ENCODE results near the gene MRPL58. TPM values are rescaled to one million over a fixed set of nuclear protein-coding genes. Genes with fewer than 3 reads are reported as not detected.
A peak's percentile ranks its signal among the peaks of the same experiment; 100 is the strongest.

The MRPL58 gene
- total and polyA plus RNA-seq, 2 of the 8 experiments (the other 6 are each of a cell fraction or from before 2014, with no cell fraction given), result 43.6 to 49.1 TPM

DNA sequence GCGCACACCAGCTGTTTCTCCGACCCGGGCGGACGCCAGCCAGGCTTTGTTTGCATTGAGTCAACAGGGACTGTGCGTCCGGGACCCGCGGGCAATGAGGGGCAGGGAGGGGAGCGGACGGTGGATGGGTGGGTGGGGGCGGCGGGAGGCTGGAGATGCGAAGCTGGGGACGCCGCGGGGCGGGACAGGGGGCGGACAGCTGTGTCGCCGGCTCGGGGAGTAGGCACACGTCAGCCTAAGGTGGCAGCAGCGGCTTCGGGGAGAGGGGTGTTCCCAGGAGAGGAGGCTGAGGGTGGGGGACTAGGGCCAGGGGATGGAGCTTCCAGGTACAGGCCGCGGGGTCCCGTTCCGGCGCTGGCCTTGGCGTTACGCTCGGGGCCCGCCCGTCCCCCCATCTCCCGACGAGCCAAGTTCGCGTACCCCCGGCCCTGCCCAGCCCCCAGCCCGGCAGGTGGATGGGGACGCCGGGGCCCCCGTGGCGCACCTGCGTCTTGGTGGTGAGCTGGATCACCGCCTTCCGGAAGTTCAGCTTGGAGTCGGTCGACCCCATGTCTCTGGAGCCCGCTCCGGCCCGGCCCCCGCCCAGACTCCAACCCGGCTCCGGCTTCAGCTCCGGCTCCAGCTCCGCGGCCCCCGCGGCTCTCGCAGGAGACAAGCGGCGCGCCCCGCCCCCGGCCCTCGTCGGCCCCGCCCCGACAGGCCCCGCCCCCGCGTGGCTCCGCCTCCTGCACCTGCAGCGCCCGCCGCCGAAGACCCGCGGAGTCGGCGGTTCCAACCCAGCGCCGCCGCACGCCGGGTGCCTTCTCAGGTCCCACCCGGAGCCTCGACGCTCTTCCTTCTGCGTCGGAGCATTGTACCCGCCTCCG lies 40.1 kb upstream of the MRPL58 start, which contains the start of gene HID1:
Gene HID1 (minus strand): TSS at position 653 of the 866 bp plus-strand sequence. CDS start 103 bp downstream, at position 550.
- H2BK20ac ChIP-seq (ENCODE audit: low read length), result no peak within 1 kb of the TSS
- no peak for FAIRE-seq
- no peak within 1 kb of the TSS for H3K23ac ChIP-seq (ENCODE audit: insufficient read length)
- no peaks in the 10 kb centered on the region for H3K9me3 ChIP-seq (ENCODE audit: insufficient read depth in 2 of 2, low read depth in 1 of 2, low read length in 1 of 2)
- no peak within 1 kb of the TSS for H3K14ac ChIP-seq (ENCODE audit: insufficient read length)
- no peak within 1 kb of the TSS for H3K4ac ChIP-seq (replicated peaks; ENCODE audit: insufficient read length, low read depth, low read length)
- H4K20me1 ChIP-seq (replicated peaks in 1 of 2; ENCODE audit: control insufficient read depth in 1 of 2, insufficient read depth in 2 of 2, low read length in 2 of 2), result no peaks in the 10 kb centered on the region
- H2AK5ac ChIP-seq (ENCODE audit: low read depth, low read length), result no peak within 1 kb of the TSS
- peaks cover 0 to 15% (median 9%) of the 10 kb centered on the region in 4 experiments; a peak in 6 of 7 replicates for H3K4me1 ChIP-seq (replicated peaks in 1 of 4; ENCODE audit: control insufficient read depth in 3 of 4, insufficient read depth in 4 of 4, low read length in 3 of 4)
- 5% methylated on average over 21 of the region's 95 CpGs; no CpG with 5 or more reads in 1 of the 2 experiments for WGBS, 2 experiments (ENCODE audit: extremely low coverage in 1 of 2, insufficient coverage in 1 of 2, insufficient read length in 1 of 2, insufficient replicate concordance in 2 of 2, low coverage in 1 of 2, low lambda C conversion rate in 2 of 2, missing lambda C conversion rate in 1 of 2)
- peak within 1 kb of the TSS; percentile 89; the same call in 1 of the 2 replicates for H2AFZ ChIP-seq (ENCODE audit: low read length)
- peak within 1 kb of the TSS; percentile 46 for H2BK15ac ChIP-seq (ENCODE audit: low read length)
- peak within 1 kb of the TSS; percentile 6 for H4K5ac ChIP-seq (ENCODE audit: insufficient read length, low read depth, low read length)
- no peak within 1 kb of the TSS; the same call in 1 of the 2 replicates for H2BK12ac ChIP-seq (ENCODE audit: low read depth, low read length)
- H3K36me3 ChIP-seq (ENCODE audit: control insufficient read depth in 2 of 4, insufficient read depth in 4 of 4, low read length in 3 of 4), result no peaks in the 10 kb centered on the region
- peak within 1 kb of the TSS; percentile 84 to 87 for H3K4me2 ChIP-seq (ENCODE audit: insufficient read depth in 1 of 2, low read depth in 2 of 2, low read length in 2 of 2)
- peak within 1 kb of the TSS; percentile 48 for H3K18ac ChIP-seq (ENCODE audit: extremely low read depth, low read length)
- peak within 1 kb of the TSS in 1 of 4 experiments; percentile 43; a peak in 2 of 7 replicates for H3K9ac ChIP-seq (replicated peaks in 1 of 4; ENCODE audit: extremely low read depth in 1 of 4, low read depth in 3 of 4, low read length in 3 of 4)
- no peak within 1 kb of the TSS for H3K56ac ChIP-seq (replicated peaks; ENCODE audit: insufficient read length, low read depth, low read length)
- peak within 1 kb of the TSS; percentile 14; the same call in 1 of the 2 replicates for H4K8ac ChIP-seq (ENCODE audit: extremely low read depth, insufficient read depth, low read length)
- peaks cover 10% of the 10 kb centered on the region; the same call in 1 of the 2 replicates for H3K23me2 ChIP-seq (ENCODE audit: low read depth, low read length)
- ChIA-PET CTCF (ENCODE audit: partially characterized antibody) (interaction anchor here (0.6 to 19.8 kb wide), 11 partner anchors 10 to 200 kb away, joined by 3 to 345 read pairs (median 7); partner anchors contain the start of gene MRPL58), POLR2A (ENCODE audit: partially characterized antibody) (interaction anchor here (0.9 to 6.5 kb wide), 14 partner anchors 8 to 74 kb away, joined by 3 to 48 read pairs (median 3); partner anchors contain the start of genes ATP5PD, CDR2L and MRPL58)
- no peak within 1 kb of the TSS for H4K91ac ChIP-seq (replicated peaks; ENCODE audit: insufficient read length, low read length)
- peak within 1 kb of the TSS; percentile 62 to 92 (median 62) for H3K4me3 ChIP-seq (ENCODE audit: extremely low read depth in 1 of 4, insufficient read depth in 2 of 4, low read depth in 3 of 4, low read length in 4 of 4)
- no peak within 1 kb of the TSS for H3K27ac ChIP-seq (ENCODE audit: low read depth, low read length)
- no peak within 1 kb of the TSS for H2BK5ac ChIP-seq (ENCODE audit: low read depth, low read length)
- H3K27me3 ChIP-seq (replicated peaks in 1 of 4; ENCODE audit: control insufficient read depth in 3 of 4, extremely low read depth in 1 of 4, insufficient read depth in 3 of 4, low read length in 3 of 4), result peaks cover 17 to 43% (median 37%) of the 10 kb centered on the region in 4 experiments
- peak in 1 of 2 experiments; percentile 91 for DNase-seq (ENCODE audit: low read depth in 1 of 2, low spot score in 2 of 2)
- no peaks in the 10 kb centered on the region for H3K79me2 ChIP-seq (ENCODE audit: control insufficient read depth in 1 of 2, insufficient read depth in 2 of 2, low read length in 2 of 2)
- H2BK120ac ChIP-seq (replicated peaks; ENCODE audit: low read depth, low read length), result no peak within 1 kb of the TSS
- no peaks in the 10 kb centered on the region for H3K79me1 ChIP-seq (ENCODE audit: low read depth, low read length)
- TF ChIP-seq JUND (IDR thresholded peaks at IDR 0.05; ENCODE audit: low read length) (no peak), TAF7 (optimal IDR thresholded peaks at IDR 0.05; ENCODE audit: borderline replicate concordance, low read depth, low read length) (no peak), RBBP5 (IDR thresholded peaks at IDR 0.05; ENCODE audit: borderline replicate concordance, low read depth, low read length) (peak; percentile 34; the same call in 1 of the 2 replicates), NRF1 (IDR thresholded peaks at IDR 0.05; ENCODE audit: low read depth, low read length) (no peak)
- TF ChIP-seq, protein P1, sequence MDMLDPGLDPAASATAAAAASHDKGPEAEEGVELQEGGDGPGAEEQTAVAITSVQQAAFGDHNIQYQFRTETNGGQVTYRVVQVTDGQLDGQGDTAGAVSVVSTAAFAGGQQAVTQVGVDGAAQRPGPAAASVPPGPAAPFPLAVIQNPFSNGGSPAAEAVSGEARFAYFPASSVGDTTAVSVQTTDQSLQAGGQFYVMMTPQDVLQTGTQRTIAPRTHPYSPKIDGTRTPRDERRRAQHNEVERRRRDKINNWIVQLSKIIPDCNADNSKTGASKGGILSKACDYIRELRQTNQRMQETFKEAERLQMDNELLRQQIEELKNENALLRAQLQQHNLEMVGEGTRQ (IDR thresholded peaks at IDR 0.05; ENCODE audit: low read length), result no peak
- TF ChIP-seq, protein P2, sequence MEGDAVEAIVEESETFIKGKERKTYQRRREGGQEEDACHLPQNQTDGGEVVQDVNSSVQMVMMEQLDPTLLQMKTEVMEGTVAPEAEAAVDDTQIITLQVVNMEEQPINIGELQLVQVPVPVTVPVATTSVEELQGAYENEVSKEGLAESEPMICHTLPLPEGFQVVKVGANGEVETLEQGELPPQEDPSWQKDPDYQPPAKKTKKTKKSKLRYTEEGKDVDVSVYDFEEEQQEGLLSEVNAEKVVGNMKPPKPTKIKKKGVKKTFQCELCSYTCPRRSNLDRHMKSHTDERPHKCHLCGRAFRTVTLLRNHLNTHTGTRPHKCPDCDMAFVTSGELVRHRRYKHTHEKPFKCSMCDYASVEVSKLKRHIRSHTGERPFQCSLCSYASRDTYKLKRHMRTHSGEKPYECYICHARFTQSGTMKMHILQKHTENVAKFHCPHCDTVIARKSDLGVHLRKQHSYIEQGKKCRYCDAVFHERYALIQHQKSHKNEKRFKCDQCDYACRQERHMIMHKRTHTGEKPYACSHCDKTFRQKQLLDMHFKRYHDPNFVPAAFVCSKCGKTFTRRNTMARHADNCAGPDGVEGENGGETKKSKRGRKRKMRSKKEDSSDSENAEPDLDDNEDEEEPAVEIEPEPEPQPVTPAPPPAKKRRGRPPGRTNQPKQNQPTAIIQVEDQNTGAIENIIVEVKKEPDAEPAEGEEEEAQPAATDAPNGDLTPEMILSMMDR (IDR thresholded peaks at IDR 0.05; ENCODE audit: control extremely low read depth in 1 of 3, insufficient read depth in 1 of 3, low read depth in 1 of 3, low read length in 3 of 3), result no peak
